Midbrain (tissue), 1 donor: ENCODE results near the gene PCDHA3.
"Not testable (repeated sequence)": the region's sequence is repeated elsewhere in the genome, so short reads cannot be mapped to it uniquely, and the experiment has no call there.

Source experiments
- DNase-seq: peaks from one replicate; lab custom pipeline; 2025; lab: John Stamatoyannopoulos, UW

Gene PCDHA3

GRCh38 chr5:140800816-140801493, at the start of gene PCDHA3:
PCDHA3 (plus strand) TSS chr5:140801057.
- peak; percentile 70 for DNase-seq

- no peak for DNase-seq
These were observed 47.3 kb upstream of the PCDHA3 start for GRCh38 chr5:140753561-140753960.

- no peak for DNase-seq
These were observed 36.5 kb upstream of the PCDHA3 start for GRCh38 chr5:140764177-140764973.

DNA sequence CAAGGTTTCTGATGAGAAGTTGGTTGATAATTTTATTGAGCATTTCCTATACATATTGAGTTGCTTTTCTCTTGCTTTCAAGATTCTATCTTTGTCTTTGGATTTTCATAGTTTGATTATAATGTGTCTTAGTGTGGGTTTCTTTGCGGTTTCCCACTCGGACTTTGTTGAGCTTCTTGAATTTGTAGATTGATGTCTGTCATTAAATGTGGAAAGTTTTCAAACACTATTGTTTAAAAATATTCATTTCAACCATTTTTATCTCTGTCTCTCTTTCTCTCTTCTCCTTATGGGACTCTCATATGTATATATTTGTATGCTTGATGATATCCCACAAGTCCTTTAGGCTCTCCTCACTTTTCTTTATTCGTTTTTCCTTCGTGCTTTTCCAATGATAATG, 33.4 kb upstream of the PCDHA3 start:
- DNase-seq: no peak

GRCh38 chr5:140780512-140780911, 20.3 kb upstream of the PCDHA3 start:
- no peak for DNase-seq

GRCh38 chr5:140785905-140786686, 14.8 kb upstream of the PCDHA3 start, which contains the start of gene PCDHA1:
PCDHA1 (plus strand) TSS chr5:140786140.
- peak; percentile 23 for DNase-seq

DNA sequence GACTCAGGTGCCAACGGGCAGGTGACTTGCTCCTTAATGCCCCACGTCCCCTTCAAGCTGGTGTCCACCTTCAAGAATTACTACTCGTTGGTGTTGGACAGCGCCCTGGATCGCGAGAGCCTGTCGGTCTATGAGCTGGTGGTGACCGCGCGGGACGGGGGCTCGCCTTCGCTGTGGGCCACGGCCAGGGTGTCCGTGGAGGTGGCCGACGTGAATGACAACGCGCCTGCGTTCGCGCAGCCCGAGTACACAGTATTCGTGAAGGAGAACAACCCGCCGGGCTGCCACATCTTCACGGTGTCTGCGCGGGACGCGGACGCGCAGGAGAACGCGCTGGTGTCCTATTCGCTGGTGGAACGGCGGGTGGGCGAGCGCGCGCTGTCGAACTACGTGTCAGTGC, 13.4 kb upstream of the PCDHA3 start:
- DNase-seq: not testable (repeated sequence)

DNA sequence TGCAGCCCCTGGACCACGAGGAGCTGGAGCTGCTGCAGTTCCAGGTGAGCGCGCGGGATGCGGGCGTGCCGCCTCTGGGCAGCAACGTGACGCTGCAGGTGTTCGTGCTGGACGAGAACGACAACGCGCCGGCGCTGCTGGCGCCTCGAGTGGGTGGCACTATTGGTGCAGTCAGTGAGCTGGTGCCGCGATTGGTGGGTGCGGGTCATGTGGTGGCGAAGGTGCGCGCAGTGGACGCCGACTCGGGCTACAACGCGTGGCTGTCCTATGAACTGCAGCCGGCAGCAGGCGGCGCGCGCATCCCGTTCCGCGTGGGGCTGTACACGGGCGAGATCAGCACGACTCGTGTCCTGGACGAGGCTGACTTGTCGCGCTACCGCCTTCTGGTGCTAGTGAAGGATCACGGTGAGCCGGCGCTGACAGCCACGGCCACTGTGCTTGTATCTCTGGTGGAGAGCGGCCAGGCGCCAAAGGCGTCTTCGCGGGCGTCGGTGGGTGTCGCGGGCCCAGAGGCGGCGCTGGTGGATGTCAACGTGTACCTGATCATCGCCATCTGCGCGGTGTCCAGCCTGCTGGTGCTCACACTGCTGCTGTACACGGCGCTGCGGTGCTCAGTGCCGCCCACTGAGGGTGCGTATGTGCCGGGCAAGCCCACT, 12.9 kb upstream of the PCDHA3 start:
- DNase-seq: not testable (repeated sequence)

DNA sequence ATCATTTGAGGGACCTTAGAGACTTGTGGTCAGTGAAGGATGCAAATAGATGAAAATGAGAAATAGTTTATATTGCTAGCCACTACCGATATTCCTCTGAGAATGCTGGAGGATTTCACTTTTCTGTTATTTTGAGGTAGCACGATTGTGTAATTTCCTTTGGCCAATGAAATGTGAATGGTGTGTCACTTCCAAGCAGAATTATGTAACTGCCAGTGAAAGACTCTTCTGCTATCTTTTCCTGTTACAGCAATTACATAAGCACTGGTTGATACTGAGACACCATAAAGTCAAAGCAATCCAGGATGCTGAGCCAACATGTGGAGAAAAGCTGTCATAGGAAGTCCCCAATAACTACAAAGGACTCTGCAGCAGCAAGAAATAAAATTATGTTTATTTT, 9.8 kb upstream of the PCDHA3 start:
- no peak for DNase-seq

GRCh38 chr5:140794595-140795258, 6.1 kb upstream of the PCDHA3 start, which contains the start of gene PCDHA2:
PCDHA2 (plus strand) TSS chr5:140794852.
- peak; percentile 27 for DNase-seq

- DNase-seq: peak; percentile 7
These were observed 5.6 kb upstream of the PCDHA3 start for GRCh38 chr5:140795259-140795641.

GRCh38 chr5:140796072-140796717, 4.7 kb upstream of the PCDHA3 start:
- not testable (repeated sequence) for DNase-seq

GRCh38 chr5:140796718-140797095, 4.2 kb upstream of the PCDHA3 start:
- no peak for DNase-seq

DNA sequence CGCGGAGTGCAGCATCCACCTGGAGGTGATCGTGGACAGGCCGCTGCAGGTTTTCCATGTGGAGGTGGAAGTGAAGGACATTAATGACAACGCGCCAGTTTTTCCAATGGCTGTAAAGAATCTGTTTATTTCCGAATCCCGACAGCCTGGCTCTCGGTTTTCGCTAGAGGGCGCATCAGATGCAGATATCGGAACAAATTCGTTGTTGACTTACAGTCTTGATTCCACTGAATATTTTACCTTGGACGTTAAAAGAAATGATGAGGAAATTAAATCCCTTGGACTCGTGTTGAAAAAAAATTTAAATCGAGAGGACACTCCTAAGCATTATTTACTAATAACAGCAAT, 611 bp downstream of the PCDHA3 start:
- peak; percentile 46 for DNase-seq

GRCh38 chr5:140802381-140802780, 1.5 kb downstream of the PCDHA3 start:
- not testable (repeated sequence) for DNase-seq

DNA sequence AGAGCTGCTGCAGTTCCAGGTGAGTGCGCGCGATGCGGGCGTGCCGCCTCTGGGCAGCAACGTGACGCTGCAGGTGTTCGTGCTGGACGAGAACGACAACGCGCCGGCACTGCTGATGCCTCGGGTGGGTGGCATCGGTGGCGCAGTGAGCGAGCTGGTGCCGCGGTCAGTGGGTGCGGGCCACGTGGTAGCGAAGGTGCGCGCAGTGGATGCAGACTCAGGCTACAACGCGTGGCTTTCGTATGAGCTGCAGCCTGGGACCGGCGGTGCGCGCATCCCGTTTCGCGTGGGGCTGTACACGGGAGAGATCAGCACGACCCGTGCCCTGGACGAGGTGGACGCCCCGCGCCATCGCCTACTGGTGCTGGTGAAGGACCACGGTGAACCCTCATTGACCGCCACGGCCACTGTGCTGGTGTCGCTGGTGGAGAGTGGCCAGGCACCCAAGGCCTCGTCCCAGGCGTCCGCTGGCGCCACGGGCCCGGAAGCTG, 2.0 kb downstream of the PCDHA3 start:
- DNase-seq: no peak

- peak; percentile 52 for DNase-seq
These were observed 6.2 kb downstream of the PCDHA3 start, which contains the start of gene PCDHA4 for GRCh38 chr5:140806834-140807775. PCDHA4 (plus strand) TSS chr5:140807068.

DNA sequence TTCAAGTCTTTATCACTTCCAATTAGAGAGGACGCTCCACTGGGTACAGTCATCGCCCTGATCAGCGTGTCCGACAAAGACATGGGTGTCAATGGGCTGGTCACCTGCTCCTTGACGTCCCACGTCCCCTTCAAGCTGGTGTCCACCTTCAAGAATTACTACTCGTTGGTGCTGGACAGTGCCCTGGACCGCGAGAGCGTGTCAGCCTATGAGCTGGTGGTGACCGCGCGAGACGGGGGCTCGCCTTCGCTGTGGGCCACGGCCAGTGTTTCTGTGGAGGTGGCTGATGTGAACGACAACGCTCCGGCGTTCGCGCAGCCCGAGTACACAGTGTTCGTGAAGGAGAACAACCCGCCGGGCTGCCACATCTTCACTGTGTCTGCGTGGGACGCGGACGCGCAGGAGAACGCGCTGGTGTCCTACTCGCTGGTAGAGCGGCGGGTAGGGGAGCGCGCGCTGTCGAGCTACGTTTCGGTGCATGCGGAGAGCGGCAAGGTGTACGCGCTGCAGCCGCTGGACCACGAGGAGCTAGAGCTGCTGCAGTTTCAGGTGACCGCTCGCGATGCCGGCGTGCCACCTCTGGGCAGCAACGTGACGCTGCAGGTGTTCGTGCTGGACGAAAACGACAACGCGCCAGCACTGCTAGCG, 7.5 kb downstream of the PCDHA3 start:
- not testable (repeated sequence) for DNase-seq

DNA sequence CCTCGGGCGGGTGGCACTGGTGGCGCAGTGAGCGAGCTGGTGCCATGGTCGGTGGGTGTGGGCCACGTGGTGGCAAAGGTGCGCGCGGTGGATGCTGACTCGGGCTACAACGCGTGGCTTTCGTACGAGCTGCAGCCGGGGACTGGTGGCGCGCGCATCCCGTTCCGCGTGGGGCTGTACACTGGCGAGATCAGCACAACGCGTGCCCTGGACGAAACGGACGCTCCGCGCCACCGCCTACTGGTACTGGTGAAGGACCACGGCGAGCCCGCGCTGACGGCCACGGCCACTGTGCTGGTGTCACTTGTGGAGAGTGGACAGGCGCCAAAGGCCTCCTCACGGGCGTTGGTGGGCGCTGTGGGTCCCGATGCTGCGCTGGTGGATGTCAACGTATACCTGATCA, 8.0 kb downstream of the PCDHA3 start:
- DNase-seq: no peak
